AG09309 (cell line): ENCODE data around the gene ZNF432.
A peak's percentile ranks its signal among the peaks of the same experiment; 100 is the strongest.
"Not testable (repeated sequence)": the region's sequence is repeated elsewhere in the genome, so short reads cannot be mapped to it uniquely, and the experiment has no call there.

Experiments
- DNase-seq: peaks from one replicate; pipeline ENCODE4 v3.0.0-alpha.2; 2010; ENCODE audit warnings: low read depth
- H3K4me3 ChIP-seq: 2 replicates; pipeline ENCODE4 v1.5.1; 2011; ENCODE audit warnings: mild to moderate bottlenecking, low read depth, low read length, moderate library complexity; ENCODE audit not compliant: control insufficient read depth
- CTCF ChIP-seq: IDR thresholded peaks from 2 replicates; pipeline ENCODE4 v1.5.1; 2011; ENCODE audit warnings: mild to moderate bottlenecking, low read depth, low read length, inconsistent platforms; ENCODE audit not compliant: insufficient read depth, control insufficient read depth; ENCODE audit errors: missing control alignments

ZNF432 gene

GRCh38 chr19:52048555-52049501 is at the start of gene ZNF432:
TSS of gene ZNF432 (minus strand) at chr19:52048838. CDS start at chr19:52046868, 1,970 bp downstream.
- DNase-seq: peak; percentile 55
- peak within 1 kb of the TSS; percentile 80 for H3K4me3 ChIP-seq
- TF ChIP-seq CTCF: no peak

- not testable (repeated sequence) for DNase-seq, H3K4me3 ChIP-seq
These were observed 47.8 kb upstream of the ZNF432 start for GRCh38 chr19:52096416-52096815.

GRCh38 chr19:52095172-52096014 is 46.8 kb upstream of the ZNF432 start, which contains the start of gene ZNF841:
TSS of gene ZNF841 (minus strand) at chr19:52095765. CDS start at chr19:52084801, 10,964 bp downstream.
- no peak for TF ChIP-seq CTCF
- DNase-seq: peak; percentile 79
- peak within 1 kb of the TSS; percentile 95 for H3K4me3 ChIP-seq

GRCh38 chr19:52094526-52095130 is 46.0 kb upstream of the ZNF432 start:
- DNase-seq: no peak
- no peak for TF ChIP-seq CTCF
- H3K4me3 ChIP-seq: peak overlapping the region; percentile 95

- DNase-seq: no peak
- no peak for TF ChIP-seq CTCF
- H3K4me3 ChIP-seq: no peak overlapping the region
These were observed 37.8 kb upstream of the ZNF432 start for GRCh38 chr19:52086481-52086880.

- DNase-seq: no peak
- no peak for TF ChIP-seq CTCF
- H3K4me3 ChIP-seq: no peak overlapping the region
These were observed 21.9 kb upstream of the ZNF432 start for GRCh38 chr19:52070496-52070895.
